Type B pancreatic cell (in vitro differentiated cells): ENCODE data around the gene EIF3B. TPM values are rescaled to one million over a fixed set of nuclear protein-coding genes. Genes with fewer than 3 reads are reported as not detected.

Experiments
- DNase-seq: peaks from one replicate; pipeline ENCODE4 v3.0.0; 2021; ENCODE audit warnings: mixed read lengths; ENCODE audit not compliant: unreplicated experiment; ENCODE audit errors: extremely low spot score
- H3K27ac Mint-ChIP-seq: 2 replicates; pipeline ENCODE4 v1.8.0; 2021; ENCODE audit warnings: mild to moderate bottlenecking, mixed read lengths
- H3K27me3 Mint-ChIP-seq: 2 replicates; pipeline ENCODE4 v1.8.0; 2021; ENCODE audit warnings: mixed read lengths
- H3K36me3 Mint-ChIP-seq: 2 replicates; pipeline ENCODE4 v1.8.0; 2021; ENCODE audit warnings: mixed read lengths
- H3K4me1 Mint-ChIP-seq: one replicate; pipeline ENCODE4 v1.8.0; 2021; ENCODE audit warnings: mixed read lengths; ENCODE audit not compliant: unreplicated experiment
- H3K4me3 Mint-ChIP-seq: 2 replicates; pipeline ENCODE4 v1.8.0; 2021; ENCODE audit warnings: mild to moderate bottlenecking, mixed read lengths
- H3K9me3 Mint-ChIP-seq: 2 replicates; pipeline ENCODE4 v1.8.0; 2021; ENCODE audit warnings: mixed read lengths
- CTCF ChIP-seq: fragments of 200-600 bp; sonication (generic); conservative IDR thresholded peaks from 2 replicates; pipeline ENCODE4 v1.5.0; 2021; ENCODE audit warnings: antibody characterized with exemption, mild to moderate bottlenecking
- total RNA-seq: library from RNA; stranded (reverse); gene quantifications from 2 replicates; pipeline ENCODE4 v1.2.1, GENCODE V29; 2021; ENCODE audit warnings: low replicate concordance

Gene EIF3B
- total RNA-seq, 1 donor from 2014 or later = 178 TPM

GRCh38 chr7:2353113-2353935 lies 1.3 kb upstream of the EIF3B start:
- peak overlapping the region; percentile 99 for H3K4me3 Mint-ChIP-seq
- TF ChIP-seq CTCF = no peak
- H3K36me3 Mint-ChIP-seq = peaks cover 9% of the 10 kb centered on the region
- peak overlapping the region; percentile 100 for H3K27ac Mint-ChIP-seq
- H3K4me1 Mint-ChIP-seq = peaks cover 13% of the 10 kb centered on the region
- no peak for DNase-seq
- no peaks in the 10 kb centered on the region for H3K9me3 Mint-ChIP-seq
- H3K27me3 Mint-ChIP-seq = peaks cover 3% of the 10 kb centered on the region

GRCh38 chr7:2353936-2354185 lies 766 bp upstream of the EIF3B start:
- peak overlapping the region; percentile 99 for H3K4me3 Mint-ChIP-seq
- peaks cover 13% of the 10 kb centered on the region for H3K4me1 Mint-ChIP-seq
- H3K36me3 Mint-ChIP-seq = peaks cover 9% of the 10 kb centered on the region
- peaks cover 3% of the 10 kb centered on the region for H3K27me3 Mint-ChIP-seq
- no peak for TF ChIP-seq CTCF
- peak; percentile 92 for DNase-seq
- no peaks in the 10 kb centered on the region for H3K9me3 Mint-ChIP-seq
- peak overlapping the region; percentile 100 for H3K27ac Mint-ChIP-seq

GRCh38 chr7:2354939-2355704 lies 495 bp downstream of the EIF3B start:
- Mint-ChIP-seq H3K36me3 (peaks cover 9% of the 10 kb centered on the region), H3K4me1 (peaks cover 23% of the 10 kb centered on the region), H3K4me3 (peak overlapping the region; percentile 99), H3K27ac (peak overlapping the region; percentile 87), H3K27me3 (peaks cover 3% of the 10 kb centered on the region), H3K9me3 (no peaks in the 10 kb centered on the region)
- TF ChIP-seq CTCF = no peak
- DNase-seq = no peak

- peaks cover 3% of the 10 kb centered on the region for H3K27me3 Mint-ChIP-seq
- peaks cover 28% of the 10 kb centered on the region for H3K4me1 Mint-ChIP-seq
- peak overlapping the region; percentile 88 for H3K4me3 Mint-ChIP-seq
- no peak for TF ChIP-seq CTCF
- no peak for DNase-seq
- peak overlapping the region; percentile 87 for H3K27ac Mint-ChIP-seq
- H3K36me3 Mint-ChIP-seq = peaks cover 9% of the 10 kb centered on the region
- H3K9me3 Mint-ChIP-seq = no peaks in the 10 kb centered on the region
Measured at GRCh38 chr7:2355705-2356008, 1.0 kb downstream of the EIF3B start.

GRCh38 chr7:2357165-2357564 lies 2.5 kb downstream of the EIF3B start:
- Mint-ChIP-seq H3K4me1 (peaks cover 30% of the 10 kb centered on the region), H3K36me3 (peaks cover 9% of the 10 kb centered on the region), H3K9me3 (no peaks in the 10 kb centered on the region), H3K27ac (peak overlapping the region; percentile 17), H3K27me3 (peaks cover 3% of the 10 kb centered on the region), H3K4me3 (peak overlapping the region; percentile 71)
- TF ChIP-seq CTCF = no peak
- no peak for DNase-seq
